ENCODE results near the gene PDLIM7.

PDLIM7 gene

DNA sequence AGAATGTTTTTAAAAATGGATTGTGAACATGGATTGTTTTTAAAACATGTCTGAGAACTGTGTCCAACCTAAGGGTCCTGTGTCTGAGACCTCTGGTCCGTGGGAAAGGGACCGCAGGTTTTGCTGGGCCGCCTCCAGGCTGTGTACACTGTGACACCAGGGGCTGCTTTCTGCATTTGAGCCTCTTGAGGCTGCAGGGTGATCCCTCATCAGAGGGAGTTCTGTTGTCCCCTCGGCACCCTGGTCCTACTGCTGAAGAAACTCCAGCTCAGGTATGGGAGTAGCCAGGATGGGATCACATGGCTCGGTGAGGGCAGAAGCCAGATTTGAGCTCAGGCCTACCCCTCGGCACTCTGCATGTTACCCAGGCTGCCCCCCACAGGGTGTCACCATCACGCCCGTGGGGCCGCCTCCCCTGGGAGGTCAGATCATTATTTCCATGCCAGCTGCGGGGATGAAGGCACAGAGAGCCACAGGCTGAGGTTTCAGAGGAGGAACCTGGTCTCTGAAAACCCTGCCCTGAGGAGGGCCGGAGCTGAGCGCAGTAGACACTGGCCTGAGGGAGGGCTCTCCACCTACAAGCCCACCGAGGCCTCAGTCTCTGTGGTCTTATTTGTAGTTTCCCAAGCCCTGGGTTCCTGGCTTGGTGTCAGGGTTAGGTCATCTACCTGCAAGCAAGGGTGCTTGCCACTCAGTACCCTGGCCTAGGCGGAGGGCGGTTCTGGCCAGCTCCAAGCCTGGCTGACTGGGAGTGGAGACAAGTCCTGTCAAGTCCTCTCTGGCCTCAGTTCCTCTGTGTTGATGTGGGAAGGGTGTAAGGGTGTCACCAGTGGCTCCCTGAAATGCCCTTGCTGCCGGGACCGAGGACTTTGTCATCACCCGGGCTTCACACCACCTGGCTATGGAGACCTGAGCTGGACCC, 48.0 kb downstream of the PDLIM7 start:
- Histone ChIP-seq H3K23ac (ENCODE audit: low read length) (no peak overlapping the region), H3K27ac (ENCODE audit: low read depth, low read length) (no peak overlapping the region), H3K4me2 (ENCODE audit: low read length) (no peak overlapping the region), H3K9ac (ENCODE audit: low read length) (no peak overlapping the region), H2BK12ac (ENCODE audit: low read length) (no peak overlapping the region), H3K79me2 (ENCODE audit: control insufficient read depth, insufficient read depth, low read length, poor library complexity) (no peaks in the 10 kb centered on the region), H4K8ac (ENCODE audit: low read depth, low read length) (no peak overlapping the region), H2BK5ac (ENCODE audit: low read depth, low read length, poor library complexity) (no peak overlapping the region), H3K4ac (ENCODE audit: low read depth, low read length) (no peak overlapping the region), H2AK5ac (ENCODE audit: low read length) (no peak overlapping the region), H3K14ac (ENCODE audit: low read length) (no peak overlapping the region), H3K18ac (ENCODE audit: low read length) (no peak overlapping the region), H2AFZ (ENCODE audit: insufficient read depth, low read length, poor library complexity) (no peak overlapping the region), H3K79me1 (ENCODE audit: low read length) (peaks cover 2% of the 10 kb centered on the region), H3K27me3 (ENCODE audit: insufficient read depth, low read length) (peaks cover 6% of the 10 kb centered on the region), H3K9me3 (ENCODE audit: insufficient read depth, low read depth, low read length) (peaks cover 6% of the 10 kb centered on the region), H3K36me3 (ENCODE audit: control insufficient read depth in 1 of 2, insufficient read depth in 2 of 2, low read length in 2 of 2) (no peaks in the 10 kb centered on the region), H4K91ac (ENCODE audit: low read depth, low read length) (no peak overlapping the region), H3K4me3 (ENCODE audit: low read depth, low read length) (no peak overlapping the region), H2BK120ac (ENCODE audit: insufficient read depth, low read length, poor library complexity) (no peak overlapping the region), H4K12ac (ENCODE audit: low read depth, low read length) (no peak overlapping the region), H3K4me1 (ENCODE audit: control insufficient read depth in 1 of 2, insufficient read depth in 2 of 2, low read length in 2 of 2) (peaks cover 5 to 21% of the 10 kb centered on the region in 2 experiments)
- no peak for DNase-seq
- WGBS (ENCODE audit: extremely low coverage, insufficient coverage, insufficient read length) = no CpG with 5 or more reads among the region's 18 CpGs

DNA sequence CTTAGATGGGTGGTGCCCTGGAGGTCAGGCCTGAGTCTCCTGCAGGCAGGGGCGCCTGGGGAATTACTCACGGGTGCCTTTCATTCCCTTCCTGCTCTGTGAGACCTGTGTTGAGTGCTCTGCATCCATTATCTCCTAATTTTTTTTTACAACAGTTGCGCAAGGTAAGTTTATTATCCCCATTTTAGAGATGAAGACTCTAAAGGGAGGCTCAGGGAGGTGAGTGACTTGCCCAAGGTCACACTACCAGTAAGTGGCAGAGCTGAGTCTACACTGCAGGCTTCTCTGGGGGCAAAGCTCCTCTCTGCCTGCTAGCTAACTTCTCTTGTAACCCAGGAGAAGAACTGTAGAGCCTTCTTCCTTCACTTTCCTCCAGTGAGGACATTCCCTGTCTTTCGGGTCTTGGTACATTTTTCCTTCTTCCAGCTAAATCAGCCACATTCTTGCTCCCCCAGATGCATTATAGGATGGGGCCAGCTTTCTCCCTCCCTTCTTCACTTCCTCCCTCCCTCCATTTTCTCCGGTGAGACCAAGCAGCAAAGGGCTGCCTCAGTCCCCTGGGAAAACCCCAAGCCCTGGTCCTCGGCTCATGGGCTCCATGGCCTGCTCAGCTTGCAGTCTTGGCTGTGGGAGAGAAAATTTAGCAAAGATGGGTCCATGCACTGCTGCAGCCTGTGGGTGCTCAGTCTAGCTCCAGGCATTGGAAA, 49.0 kb downstream of the PDLIM7 start:
- peaks cover 5 to 15% of the 10 kb centered on the region in 2 experiments for H3K4me1 ChIP-seq (ENCODE audit: control insufficient read depth in 1 of 2, insufficient read depth in 2 of 2, low read length in 2 of 2)
- H2AK5ac ChIP-seq (ENCODE audit: low read length) = no peak overlapping the region
- no peak overlapping the region for H3K4me2 ChIP-seq (ENCODE audit: low read length)
- no peak overlapping the region for H3K27ac ChIP-seq (ENCODE audit: low read depth, low read length)
- no peak overlapping the region for H4K12ac ChIP-seq (ENCODE audit: low read depth, low read length)
- no peak overlapping the region for H2AFZ ChIP-seq (ENCODE audit: insufficient read depth, low read length, poor library complexity)
- no peak overlapping the region for H4K8ac ChIP-seq (ENCODE audit: low read depth, low read length)
- H2BK5ac ChIP-seq (ENCODE audit: low read depth, low read length, poor library complexity) = no peak overlapping the region
- H2BK120ac ChIP-seq (ENCODE audit: insufficient read depth, low read length, poor library complexity) = no peak overlapping the region
- WGBS (ENCODE audit: extremely low coverage, insufficient coverage, insufficient read length) = no CpG with 5 or more reads among the region's 6 CpGs
- H3K4me3 ChIP-seq (ENCODE audit: low read depth, low read length) = no peak overlapping the region
- no peaks in the 10 kb centered on the region for H3K79me2 ChIP-seq (ENCODE audit: control insufficient read depth, insufficient read depth, low read length, poor library complexity)
- no peak overlapping the region for H3K4ac ChIP-seq (ENCODE audit: low read depth, low read length)
- no peak overlapping the region for H3K9ac ChIP-seq (ENCODE audit: low read length)
- no peak overlapping the region for H3K23ac ChIP-seq (ENCODE audit: low read length)
- peaks cover 2% of the 10 kb centered on the region for H3K79me1 ChIP-seq (ENCODE audit: low read length)
- no peak overlapping the region for H3K14ac ChIP-seq (ENCODE audit: low read length)
- H3K36me3 ChIP-seq (ENCODE audit: control insufficient read depth in 1 of 2, insufficient read depth in 2 of 2, low read length in 2 of 2) = no peaks in the 10 kb centered on the region
- H3K9me3 ChIP-seq (ENCODE audit: insufficient read depth, low read depth, low read length) = peaks cover 6% of the 10 kb centered on the region
- H3K18ac ChIP-seq (ENCODE audit: low read length) = no peak overlapping the region
- no peak overlapping the region for H2BK12ac ChIP-seq (ENCODE audit: low read length)
- H3K27me3 ChIP-seq (ENCODE audit: insufficient read depth, low read length) = peaks cover 6% of the 10 kb centered on the region
- H4K91ac ChIP-seq (ENCODE audit: low read depth, low read length) = no peak overlapping the region
- DNase-seq = no peak

DNA sequence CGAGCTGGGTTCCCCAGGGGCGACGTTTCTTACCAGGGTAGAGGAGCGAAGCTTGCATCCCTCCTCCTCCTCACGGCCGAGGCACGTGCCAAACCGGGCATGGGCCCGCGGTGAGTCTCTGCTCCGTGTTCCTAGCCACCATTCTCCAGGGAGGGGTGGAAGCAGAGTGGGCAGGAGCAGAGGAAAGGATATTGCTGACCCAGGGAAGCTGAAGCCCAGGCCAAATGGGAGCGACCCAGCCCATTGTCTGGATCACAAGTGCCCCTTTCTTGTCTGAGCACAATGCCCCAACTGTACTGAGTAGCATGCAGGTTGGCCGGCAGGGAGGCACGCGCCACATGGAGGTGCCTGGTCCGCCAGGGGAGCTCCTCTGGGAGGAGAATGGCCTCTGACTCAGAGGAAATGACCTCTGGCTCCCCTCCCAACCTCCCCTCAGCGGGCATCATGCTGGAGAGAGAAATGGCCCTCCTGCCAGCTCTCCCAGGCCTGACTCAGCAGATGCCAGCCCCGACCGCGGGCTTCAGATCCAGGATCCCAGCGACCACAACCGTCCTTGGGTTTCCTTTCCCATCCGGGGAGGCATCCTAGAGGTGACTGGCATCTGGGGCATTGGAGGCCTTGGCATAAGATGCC, 49.7 kb downstream of the PDLIM7 start:
- peaks cover 6% of the 10 kb centered on the region for H3K9me3 ChIP-seq (ENCODE audit: insufficient read depth, low read depth, low read length)
- H3K4ac ChIP-seq (ENCODE audit: low read depth, low read length) = no peak overlapping the region
- no peak overlapping the region for H3K14ac ChIP-seq (ENCODE audit: low read length)
- peaks cover 2% of the 10 kb centered on the region for H3K79me1 ChIP-seq (ENCODE audit: low read length)
- no peak overlapping the region for H4K12ac ChIP-seq (ENCODE audit: low read depth, low read length)
- no peak overlapping the region for H4K8ac ChIP-seq (ENCODE audit: low read depth, low read length)
- no peak overlapping the region for H2BK120ac ChIP-seq (ENCODE audit: insufficient read depth, low read length, poor library complexity)
- peaks cover 6% of the 10 kb centered on the region for H3K27me3 ChIP-seq (ENCODE audit: insufficient read depth, low read length)
- H3K79me2 ChIP-seq (ENCODE audit: control insufficient read depth, insufficient read depth, low read length, poor library complexity) = no peaks in the 10 kb centered on the region
- whole genome bisulfite sequencing (ENCODE audit: extremely low coverage, insufficient coverage, insufficient read length) = no CpG with 5 or more reads among the region's 23 CpGs
- H3K36me3 ChIP-seq (ENCODE audit: control insufficient read depth in 1 of 2, insufficient read depth in 2 of 2, low read length in 2 of 2) = no peaks in the 10 kb centered on the region
- no peak overlapping the region for H2AK5ac ChIP-seq (ENCODE audit: low read length)
- DNase-seq = no peak
- no peak overlapping the region for H2AFZ ChIP-seq (ENCODE audit: insufficient read depth, low read length, poor library complexity)
- no peak overlapping the region for H2BK12ac ChIP-seq (ENCODE audit: low read length)
- no peak overlapping the region for H3K18ac ChIP-seq (ENCODE audit: low read length)
- no peak overlapping the region for H3K4me3 ChIP-seq (ENCODE audit: low read depth, low read length)
- peaks cover 5 to 15% of the 10 kb centered on the region in 2 experiments for H3K4me1 ChIP-seq (ENCODE audit: control insufficient read depth in 1 of 2, insufficient read depth in 2 of 2, low read length in 2 of 2)
- H4K91ac ChIP-seq (ENCODE audit: low read depth, low read length) = no peak overlapping the region
- peak overlapping the region; percentile 25 for H3K4me2 ChIP-seq (ENCODE audit: low read length)
- no peak overlapping the region for H2BK5ac ChIP-seq (ENCODE audit: low read depth, low read length, poor library complexity)
- H3K23ac ChIP-seq (ENCODE audit: low read length) = no peak overlapping the region
- H3K9ac ChIP-seq (ENCODE audit: low read length) = no peak overlapping the region
- H3K27ac ChIP-seq (ENCODE audit: low read depth, low read length) = no peak overlapping the region

DNA sequence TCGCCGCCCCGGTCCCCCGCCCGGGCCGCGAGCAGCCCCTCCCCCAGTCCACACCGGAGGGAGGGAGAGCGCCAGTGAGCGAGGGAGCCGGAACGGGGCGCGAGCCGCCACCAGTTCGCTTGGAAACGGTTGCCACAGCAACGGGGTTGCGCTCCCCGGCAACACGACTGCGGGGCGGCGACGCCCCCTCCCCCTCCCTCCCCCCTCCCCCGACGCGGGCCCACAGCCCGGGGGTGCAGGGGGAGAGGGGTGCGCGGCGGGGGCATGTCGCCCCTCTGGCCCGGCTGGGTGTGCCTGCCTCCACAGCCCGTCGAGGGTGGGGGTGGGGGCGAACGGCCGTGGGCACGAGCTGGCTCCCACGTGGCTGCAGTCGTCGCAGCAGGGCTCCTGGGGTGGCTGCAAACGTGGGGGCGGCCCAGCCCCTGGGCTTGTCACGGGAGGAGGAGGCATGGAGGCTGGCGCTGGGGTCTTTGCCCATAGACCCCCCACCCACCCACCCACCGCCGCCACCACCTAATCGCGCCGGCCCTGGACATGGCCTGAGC, 50.3 kb downstream of the PDLIM7 start:
- Histone ChIP-seq H2BK12ac (ENCODE audit: low read length) (no peak overlapping the region), H3K9me3 (ENCODE audit: insufficient read depth, low read depth, low read length) (peaks cover 6% of the 10 kb centered on the region), H3K14ac (ENCODE audit: low read length) (no peak overlapping the region), H2AFZ (ENCODE audit: insufficient read depth, low read length, poor library complexity) (no peak overlapping the region), H3K4me2 (ENCODE audit: low read length) (peak overlapping the region; percentile 94), H3K9ac (ENCODE audit: low read length) (no peak overlapping the region), H3K4me3 (ENCODE audit: low read depth, low read length) (peak overlapping the region; percentile 78), H3K18ac (ENCODE audit: low read length) (no peak overlapping the region), H2BK5ac (ENCODE audit: low read depth, low read length, poor library complexity) (no peak overlapping the region), H3K79me1 (ENCODE audit: low read length) (peaks cover 2% of the 10 kb centered on the region), H3K27ac (ENCODE audit: low read depth, low read length) (no peak overlapping the region), H3K79me2 (ENCODE audit: control insufficient read depth, insufficient read depth, low read length, poor library complexity) (no peaks in the 10 kb centered on the region), H2BK120ac (ENCODE audit: insufficient read depth, low read length, poor library complexity) (no peak overlapping the region), H3K36me3 (ENCODE audit: control insufficient read depth in 1 of 2, insufficient read depth in 2 of 2, low read length in 2 of 2) (peaks cover 2 to 4% of the 10 kb centered on the region in 2 experiments), H4K12ac (ENCODE audit: low read depth, low read length) (no peak overlapping the region), H3K27me3 (ENCODE audit: insufficient read depth, low read length) (peaks cover 6% of the 10 kb centered on the region), H3K4me1 (ENCODE audit: control insufficient read depth in 1 of 2, insufficient read depth in 2 of 2, low read length in 2 of 2) (peaks cover 5 to 15% of the 10 kb centered on the region in 2 experiments), H4K8ac (ENCODE audit: low read depth, low read length) (peak overlapping the region; percentile 3), H4K91ac (ENCODE audit: low read depth, low read length) (no peak overlapping the region), H2AK5ac (ENCODE audit: low read length) (no peak overlapping the region), H3K4ac (ENCODE audit: low read depth, low read length) (no peak overlapping the region), H3K23ac (ENCODE audit: low read length) (no peak overlapping the region)
- no peak for DNase-seq
- WGBS (ENCODE audit: extremely low coverage, insufficient coverage, insufficient read length) = no CpG with 5 or more reads among the region's 52 CpGs

All from trophoblast cell (in vitro differentiated cells and primary cell).